GM23248 (cell line): ENCODE measurements around the gene PTPN23.

ENCODE experiments used
- EZH2 ChIP-seq: fragments of 200-600 bp; sonication (generic); IDR thresholded peaks from 2 replicates; pipeline ENCODE4 v1.6.1; 2018; ENCODE audit warnings: antibody characterized with exemption, mild to moderate bottlenecking; ENCODE audit not compliant: insufficient read depth, poor library complexity, severe bottlenecking
- EZH2phosphoT487 ChIP-seq: fragments of 200-600 bp; sonication (generic); IDR thresholded peaks from 2 replicates; pipeline ENCODE4 v1.6.1; 2018; ENCODE audit warnings: antibody characterized with exemption, moderate library complexity, mild to moderate bottlenecking, low read depth; ENCODE audit not compliant: insufficient read depth

GRCh38 chr3:47432673-47433072, 51.9 kb downstream of the PTPN23 start:
- TF ChIP-seq EZH2 (no peak), EZH2phosphoT487 (no peak)
